Endodermal cell (in vitro differentiated cells): ENCODE measurements around the gene RAB3GAP2. TPM values are rescaled to one million over a fixed set of nuclear protein-coding genes. Genes with fewer than 3 reads are reported as not detected.

Source experiments
- DNase-seq: peaks from one replicate; pipeline ENCODE4 v3.0.0-alpha.2; 2017
- H3K27ac ChIP-seq: 2 replicates; pipeline ENCODE4 v1.5.1; 2013; ENCODE audit warnings: mild to moderate bottlenecking, low read depth, low read length, moderate library complexity
- H3K27me3 ChIP-seq: 2 replicates; pipeline ENCODE4 v1.6.1; 2013; ENCODE audit warnings: mild to moderate bottlenecking, low read length, moderate library complexity; ENCODE audit not compliant: insufficient read depth, control insufficient read depth, poor library complexity, severe bottlenecking
- H3K36me3 ChIP-seq: 2 replicates; pipeline ENCODE4 v1.7.0; 2013; ENCODE audit warnings: mild to moderate bottlenecking, low read length, moderate library complexity; ENCODE audit not compliant: control insufficient read depth, insufficient read depth
- H3K4me1 ChIP-seq: one replicate; pipeline ENCODE4 v1.7.0; 2013; ENCODE audit warnings: low read length; ENCODE audit not compliant: control insufficient read depth, insufficient read depth
- H3K4me3 ChIP-seq: 2 replicates; pipeline ENCODE4 v1.5.1; 2013; ENCODE audit warnings: mild to moderate bottlenecking, low read length, moderate library complexity
- H3K9ac ChIP-seq: 2 replicates; pipeline ENCODE4 v1.6.1; 2013; ENCODE audit warnings: mild to moderate bottlenecking, low read length, moderate library complexity; ENCODE audit not compliant: poor library complexity, severe bottlenecking; ENCODE audit errors: extremely low read depth
- H3K9me3 ChIP-seq: 2 replicates; pipeline ENCODE4 v1.6.1; 2013; ENCODE audit warnings: mild to moderate bottlenecking, low read length, moderate library complexity; ENCODE audit not compliant: control insufficient read depth
- H3K27ac Mint-ChIP-seq: 2 replicates; pipeline ENCODE4 v1.8.0; 2020; ENCODE audit warnings: mixed read lengths
- H3K27me3 Mint-ChIP-seq: 2 replicates; pipeline ENCODE4 v1.8.0; 2021; ENCODE audit warnings: mild to moderate bottlenecking, mixed read lengths; ENCODE audit not compliant: insufficient read depth
- H3K36me3 Mint-ChIP-seq: 2 replicates; pipeline ENCODE4 v1.8.0; 2020; ENCODE audit warnings: low read depth, mixed read lengths
- H3K4me1 Mint-ChIP-seq: 2 replicates; pipeline ENCODE4 v1.8.0; 2020; ENCODE audit warnings: mixed read lengths
- H3K4me3 Mint-ChIP-seq: 2 replicates; pipeline ENCODE4 v1.8.0; 2020; ENCODE audit warnings: mild to moderate bottlenecking, moderate library complexity, mixed read lengths
- H3K9me3 Mint-ChIP-seq: 2 replicates; pipeline ENCODE4 v1.8.0; 2020; ENCODE audit warnings: mild to moderate bottlenecking, mixed read lengths
- CTCF ChIP-seq: fragments of 200-600 bp; sonication (generic); conservative IDR thresholded peaks from 2 replicates; pipeline ENCODE4 v1.5.0; 2021; ENCODE audit warnings: antibody characterized with exemption, mild to moderate bottlenecking
- WGBS, 2 experiments: methylation state at CpG; one replicate each; pipeline versions ENCODE4 v1.1.5 to v1.1.7; 2013; ENCODE audit warnings: missing lambda C conversion rate in 2 of 2, mixed read lengths in 1 of 2; ENCODE audit not compliant: insufficient coverage in 1 of 2, insufficient read length in 1 of 2; 5-methylcytosine and 5-hydroxymethylcytosine counted together
- total RNA-seq, 2 donors: library from RNA; stranded (reverse); fragmentation: NEBNext Ultra II Directional in 1 of 2; extraction: Animal tissue kit (Norgen Biotek cat#: 25700) in 1 of 2; gene quantifications; 2 replicates in 1 of 2; 3 replicates in 1 of 2; pipeline ENCODE4 v1.2.1, GENCODE V29; 2021

The RAB3GAP2 gene
- total RNA-seq, 2 donors from 2014 or later = 39.3 to 50.4 TPM

- Histone ChIP-seq H3K9me3 (no peaks in the 10 kb centered on the region), H3K27ac (peak overlapping the region; percentile 39), H3K9ac (peak overlapping the region; percentile 29), H3K36me3 (peaks cover 19% of the 10 kb centered on the region), H3K4me1 (no peaks in the 10 kb centered on the region), H3K27me3 (no peaks in the 10 kb centered on the region), H3K4me3 (peak overlapping the region; percentile 94)
- no peak for DNase-seq
- TF ChIP-seq CTCF = no peak
- Mint-ChIP-seq H3K4me3 (no peak overlapping the region), H3K27me3 (no peaks in the 10 kb centered on the region), H3K4me1 (peaks cover 2% of the 10 kb centered on the region), H3K9me3 (no peaks in the 10 kb centered on the region), H3K36me3 (peaks cover 9% of the 10 kb centered on the region), H3K27ac (peak overlapping the region; percentile 93)
- 46 to 60% methylated on average over 2 to 5 of the region's 5 CpGs for WGBS, 2 experiments
Measured at GRCh38 chr1:220272841-220273090, 513 bp upstream of the RAB3GAP2 start.

GRCh38 chr1:220271706-220272046, 577 bp downstream of the RAB3GAP2 start:
- peaks cover 30% of the 10 kb centered on the region for H3K36me3 ChIP-seq
- no peak overlapping the region for H3K4me3 Mint-ChIP-seq
- H3K27ac ChIP-seq = no peak overlapping the region
- H3K9ac ChIP-seq = peak overlapping the region; percentile 91
- H3K27me3 Mint-ChIP-seq = no peaks in the 10 kb centered on the region
- WGBS, 2 experiments = 2% methylated on average over 8 to 12 of the region's 12 CpGs
- no peak overlapping the region for H3K27ac Mint-ChIP-seq
- H3K9me3 Mint-ChIP-seq = no peaks in the 10 kb centered on the region
- DNase-seq = no peak
- peaks cover 2% of the 10 kb centered on the region for H3K4me1 Mint-ChIP-seq
- H3K4me1 ChIP-seq = no peaks in the 10 kb centered on the region
- H3K27me3 ChIP-seq = no peaks in the 10 kb centered on the region
- TF ChIP-seq CTCF = no peak
- peak overlapping the region; percentile 94 for H3K4me3 ChIP-seq
- peaks cover 20% of the 10 kb centered on the region for H3K36me3 Mint-ChIP-seq
- H3K9me3 ChIP-seq = no peaks in the 10 kb centered on the region

GRCh38 chr1:220269036-220269435, 3.2 kb downstream of the RAB3GAP2 start:
- H3K36me3 ChIP-seq = peaks cover 42% of the 10 kb centered on the region
- H3K27ac ChIP-seq = no peak overlapping the region
- no peaks in the 10 kb centered on the region for H3K9me3 ChIP-seq
- DNase-seq = no peak
- H3K36me3 Mint-ChIP-seq = peaks cover 35% of the 10 kb centered on the region
- peaks cover 2% of the 10 kb centered on the region for H3K4me1 Mint-ChIP-seq
- no peaks in the 10 kb centered on the region for H3K27me3 Mint-ChIP-seq
- H3K9ac ChIP-seq = no peak overlapping the region
- 85 to 91% methylated on average over 2 of the region's 2 CpGs for WGBS, 2 experiments
- no peak overlapping the region for H3K27ac Mint-ChIP-seq
- no peak for TF ChIP-seq CTCF
- peaks cover 3% of the 10 kb centered on the region for H3K9me3 Mint-ChIP-seq
- no peak overlapping the region for H3K4me3 ChIP-seq
- no peaks in the 10 kb centered on the region for H3K27me3 ChIP-seq
- H3K4me1 ChIP-seq = no peaks in the 10 kb centered on the region
- no peak overlapping the region for H3K4me3 Mint-ChIP-seq
